D341Med (cell line): ENCODE data around the gene TYW3.
"Not testable (repeated sequence)": the region's sequence is repeated elsewhere in the genome, so short reads cannot be mapped to it uniquely, and the experiment has no call there.

Experiments used
- DNase-seq: peaks from one replicate; pipeline ENCODE4 v3.0.0; 2012; ENCODE audit warnings: low spot score

TYW3 gene

GRCh38 chr1:74731399-74732052 is 1.4 kb upstream of the TYW3 start:
- DNase-seq, result no peak

GRCh38 chr1:74732071-74732946 is 643 bp upstream of the TYW3 start:
- peak; percentile 51 for DNase-seq

GRCh38 chr1:74733604-74734484 is 892 bp downstream of the TYW3 start:
- DNase-seq, result peak; percentile 55

- DNase-seq, result no peak
Observed at GRCh38 chr1:74737333-74737732, 4.4 kb downstream of the TYW3 start.

GRCh38 chr1:74740307-74740980 is 7.5 kb downstream of the TYW3 start:
- DNase-seq, result not testable (repeated sequence)

DNA sequence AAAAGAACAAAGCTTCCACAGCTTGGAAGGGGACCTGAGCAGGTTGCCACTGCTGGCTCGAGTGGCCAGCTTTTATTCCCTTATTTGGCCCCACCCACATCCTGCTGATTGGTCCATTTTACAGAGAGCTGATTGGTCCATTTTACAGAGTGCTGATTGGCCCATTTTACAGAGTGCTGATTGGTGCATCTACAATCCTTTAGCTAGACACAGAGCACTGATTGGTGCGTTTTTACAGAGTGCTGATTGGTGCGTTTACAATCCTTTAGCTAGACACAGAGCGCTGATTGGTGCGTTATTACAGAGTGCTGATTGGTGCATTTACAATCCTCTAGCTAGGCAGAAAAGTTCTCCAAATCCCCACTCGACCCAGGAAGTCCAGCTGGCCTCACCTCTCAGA is 12.3 kb downstream of the TYW3 start:
- DNase-seq, result not testable (repeated sequence)

GRCh38 chr1:74748960-74749359 is 16.0 kb downstream of the TYW3 start:
- DNase-seq, result no peak

GRCh38 chr1:74753104-74753503 is 20.2 kb downstream of the TYW3 start:
- no peak for DNase-seq

DNA sequence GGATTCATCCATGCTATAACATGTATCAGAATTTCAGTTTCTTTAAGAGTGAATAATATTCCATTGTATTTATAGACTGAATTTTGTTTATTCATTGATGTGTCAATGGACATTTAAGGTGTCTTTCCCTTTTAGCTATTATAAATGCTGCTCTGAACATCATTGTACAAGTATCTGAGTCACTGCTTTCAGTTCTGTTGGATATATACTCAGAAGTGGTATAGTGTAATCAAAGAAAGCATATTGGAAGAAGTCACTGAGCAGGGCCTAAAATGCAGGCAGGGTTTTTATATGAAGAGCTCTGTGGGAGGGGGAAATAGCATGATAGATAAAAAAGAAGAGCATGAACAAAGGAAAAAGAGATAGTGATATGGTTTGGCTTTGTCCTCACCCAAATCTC is 22.5 kb downstream of the TYW3 start:
- no peak for DNase-seq

DNA sequence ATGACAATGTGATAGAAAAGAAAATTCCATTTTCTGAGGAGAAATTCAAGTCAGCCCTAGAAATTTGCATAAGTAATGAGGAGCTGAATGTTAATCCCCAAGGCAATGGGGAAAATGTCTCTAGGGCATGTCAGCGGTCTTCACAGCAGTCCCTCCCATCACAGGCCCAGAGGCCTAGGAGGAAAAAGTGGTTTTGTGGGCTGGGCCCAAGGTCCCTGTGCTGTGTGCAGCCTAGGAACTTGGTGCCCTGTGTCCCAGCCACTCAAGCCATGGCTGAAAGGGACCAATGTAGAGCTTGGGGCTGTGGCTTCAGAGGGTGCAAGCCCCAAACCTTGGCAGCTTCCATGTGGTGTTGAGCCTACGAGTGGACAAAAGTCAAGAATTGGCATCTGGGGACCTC is 23.7 kb downstream of the TYW3 start:
- DNase-seq, result not testable (repeated sequence)

- DNase-seq, result no peak
Observed at GRCh38 chr1:74763807-74764206, 30.9 kb downstream of the TYW3 start.

DNA sequence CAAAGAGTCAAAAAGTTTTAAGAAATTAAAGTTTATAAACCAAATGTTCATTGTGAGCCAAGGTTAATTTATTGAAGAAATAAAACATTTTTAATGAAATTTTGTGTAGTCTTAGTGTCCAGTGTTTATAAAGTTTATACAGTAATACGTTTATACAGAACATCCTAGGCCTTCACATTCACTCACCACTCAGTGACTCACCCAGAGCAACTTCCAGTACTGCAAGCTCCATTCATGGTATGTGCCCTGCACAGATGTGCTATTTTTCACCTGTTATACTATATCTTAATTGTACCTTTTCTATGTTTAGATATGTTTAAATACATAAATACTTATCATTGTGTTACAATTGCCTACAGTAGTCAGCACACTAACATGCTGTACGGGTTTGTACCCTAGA is 33.6 kb downstream of the TYW3 start:
- no peak for DNase-seq

DNA sequence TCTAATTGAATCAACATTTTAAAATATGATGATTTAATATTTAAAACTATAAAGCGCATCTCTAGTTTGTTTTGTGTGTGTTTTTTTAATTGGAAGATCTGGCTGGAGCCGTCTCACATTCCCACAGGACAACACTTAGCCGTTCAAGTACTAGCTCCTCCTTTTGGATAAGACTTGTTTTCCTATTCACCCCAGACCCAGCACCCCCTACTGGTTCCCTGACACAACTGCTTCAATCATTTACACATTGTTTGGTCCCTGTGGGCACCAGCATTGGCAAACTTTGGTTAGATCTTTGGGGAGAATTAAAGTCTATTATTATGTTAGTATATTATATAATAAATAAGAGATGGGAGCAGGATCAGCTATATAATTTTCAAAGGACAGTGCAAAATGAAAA is 34.5 kb downstream of the TYW3 start:
- DNase-seq, result peak; percentile 20

DNA sequence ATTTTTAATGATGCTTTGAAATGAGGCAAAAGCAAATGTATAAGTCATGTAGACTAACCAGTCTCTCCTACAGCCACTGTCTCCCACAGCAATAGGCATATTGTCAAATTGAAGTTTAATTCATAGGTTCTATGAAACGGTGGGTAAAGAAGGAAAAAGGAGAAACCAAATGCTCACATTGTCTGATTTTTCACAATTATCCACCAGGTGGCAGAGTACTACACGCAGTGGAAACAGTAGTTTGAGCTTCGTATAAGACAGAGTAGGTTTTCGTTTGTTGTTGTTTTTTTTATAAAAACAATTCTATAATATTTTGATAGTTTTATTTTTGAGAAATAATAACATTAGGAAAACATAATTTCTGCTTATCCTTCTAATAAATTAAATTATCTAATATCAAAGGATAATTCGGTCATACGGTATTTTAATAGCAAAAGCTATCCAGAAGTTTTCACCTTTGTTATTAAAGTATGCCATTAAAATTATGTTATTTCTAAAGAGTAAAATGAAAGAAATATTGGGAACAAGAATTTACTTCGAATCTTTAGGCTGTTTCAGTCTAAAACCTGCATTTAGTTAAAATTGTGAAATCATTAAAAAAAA is 39.1 kb downstream of the TYW3 start:
- DNase-seq, result peak; percentile 25

GRCh38 chr1:74772945-74773344 is 40.0 kb downstream of the TYW3 start:
- DNase-seq, result no peak

DNA sequence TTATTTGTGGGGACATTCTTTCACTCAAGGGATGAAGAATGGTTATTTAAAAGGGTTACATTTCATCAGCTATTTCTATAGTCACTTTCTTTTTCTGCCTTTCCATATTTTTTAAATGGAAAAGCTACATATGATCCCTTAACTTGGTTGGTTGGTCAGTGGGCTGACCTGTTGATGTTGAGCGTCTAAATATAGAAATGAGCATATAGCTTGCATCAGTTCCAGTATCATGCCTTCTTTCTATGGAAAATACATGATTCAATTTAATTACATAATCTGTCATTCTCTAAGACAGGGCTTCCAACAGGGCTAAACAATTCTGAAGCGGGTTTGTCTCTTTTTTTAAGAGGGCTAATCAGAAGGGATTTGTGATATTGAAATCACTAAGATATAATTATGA is 40.6 kb downstream of the TYW3 start:
- no peak for DNase-seq

DNA sequence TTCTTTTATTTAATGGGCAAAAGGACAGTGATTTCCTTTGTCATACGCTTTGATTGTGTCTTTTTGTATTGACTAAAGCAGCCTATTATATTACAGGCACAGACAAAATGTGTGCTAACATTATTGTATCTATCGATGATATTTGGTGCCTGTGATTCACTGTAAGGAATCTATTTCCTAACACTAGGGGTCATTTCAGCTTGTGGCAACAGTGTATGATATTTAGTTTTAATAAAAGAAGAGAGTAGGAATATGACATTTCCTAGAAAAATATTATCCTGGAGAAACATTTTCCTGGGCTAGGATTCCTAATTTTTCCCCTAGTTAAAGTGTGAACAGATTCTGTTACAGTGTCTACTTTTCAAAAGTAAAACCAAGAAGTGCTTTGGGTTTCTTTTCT is 42.8 kb downstream of the TYW3 start:
- no peak for DNase-seq

DNA sequence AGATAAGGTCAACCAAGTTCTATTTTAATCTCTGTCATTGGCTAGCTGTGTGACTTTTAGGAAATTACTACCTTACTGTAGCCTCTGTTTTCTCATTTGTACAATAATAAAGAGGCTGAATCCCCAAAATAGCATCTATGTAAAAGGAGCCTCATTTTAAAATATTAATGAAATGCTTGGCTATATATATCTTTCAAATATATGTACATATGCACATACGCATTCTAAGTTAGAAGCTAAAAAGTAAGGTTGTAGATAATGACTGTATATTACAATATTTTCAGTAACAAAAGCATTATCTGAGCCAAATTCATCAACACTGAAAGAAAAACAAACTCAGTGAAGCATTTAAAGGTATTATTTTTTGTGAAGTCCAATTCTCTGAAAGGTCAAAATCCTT is 44.6 kb downstream of the TYW3 start:
- DNase-seq, result no peak

GRCh38 chr1:74779750-74780149 is 46.8 kb downstream of the TYW3 start:
- DNase-seq, result no peak

- no peak for DNase-seq
Observed at GRCh38 chr1:74780594-74780993, 47.6 kb downstream of the TYW3 start.

DNA sequence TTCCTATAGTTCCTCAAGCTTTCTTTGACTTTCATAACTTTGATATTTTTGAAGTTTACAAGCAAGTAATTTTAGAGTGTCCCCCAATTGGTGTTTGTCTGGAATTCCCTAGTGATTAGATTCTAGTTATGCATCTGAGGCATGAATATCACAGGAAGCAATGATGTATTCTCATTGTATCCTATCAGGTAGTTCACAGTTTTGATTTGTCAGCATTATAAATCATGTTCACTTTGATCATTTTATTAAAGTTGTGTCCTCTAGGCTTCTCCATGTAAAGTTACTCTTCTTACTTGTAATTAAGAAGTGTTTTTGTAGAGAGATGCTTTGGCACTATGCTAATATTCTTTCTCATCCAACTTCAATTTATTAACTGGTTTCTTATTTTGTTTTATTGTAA is 53.0 kb downstream of the TYW3 start:
- DNase-seq, result no peak

DNA sequence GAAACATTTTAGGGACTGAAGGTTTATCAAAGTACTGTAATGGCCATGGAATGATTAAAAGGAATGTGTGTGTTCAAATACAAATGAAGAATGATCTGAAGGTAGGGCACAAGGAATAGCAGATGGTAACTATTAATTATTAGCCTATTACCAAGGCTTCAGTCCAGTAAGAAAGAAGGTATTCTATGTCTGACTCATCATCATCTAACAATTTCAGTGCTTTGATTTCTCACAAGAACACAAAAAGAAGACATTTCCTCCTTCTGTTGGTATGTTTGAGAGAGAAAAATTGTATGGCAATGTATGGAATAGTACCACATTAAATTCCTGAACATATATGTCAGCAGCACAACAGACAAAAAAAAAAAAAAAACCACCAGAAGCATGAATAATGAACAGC is 57.5 kb downstream of the TYW3 start:
- no peak for DNase-seq
